Esophagus muscularis mucosa (tissue), 4 donors: ENCODE results near the gene ANKS3. TPM values are rescaled to one million over a fixed set of nuclear protein-coding genes. Genes with fewer than 3 reads are reported as not detected.

Experiments
- DNase-seq: peaks from one replicate; pipeline ENCODE4 v3.0.0-alpha.2; 2017; ENCODE audit errors: extremely low spot score
- H3K27ac ChIP-seq, 4 donors: fragments of 200-600 bp; sonication (generic); replicated peaks in 1 of 4; 1 replicate in 3 of 4; 2 replicates in 1 of 4; pipeline ENCODE4 v1.5.1; 2016 to 2019; ENCODE audit warnings: mild to moderate bottlenecking in 1 of 4
- H3K27me3 ChIP-seq, 4 donors: fragments of 200-600 bp; sonication (generic); one replicate each; pipeline versions ENCODE4 v1.5.1 to v1.6.0; 2016 to 2019
- H3K36me3 ChIP-seq, 4 donors: fragments of 200-600 bp; sonication (generic); one replicate each; pipeline ENCODE4 v1.5.1; 2016 to 2019
- H3K4me1 ChIP-seq, 4 donors: fragments of 200-600 bp; sonication (generic); one replicate each; pipeline ENCODE4 v1.5.1; 2016 to 2019
- H3K4me3 ChIP-seq, 4 donors: fragments of 200-600 bp; sonication (generic); 1 replicate in 2 of 4; 2 replicates in 2 of 4; pipeline ENCODE4 v1.5.1; 2016 to 2019; ENCODE audit warnings: mild to moderate bottlenecking in 4 of 4, moderate library complexity in 1 of 4
- H3K9me3 ChIP-seq, 4 donors: fragments of 200-600 bp; sonication (generic); 1 replicate in 3 of 4; 2 replicates in 1 of 4; pipeline ENCODE4 v1.5.1; 2016 to 2019
- CTCF ChIP-seq, 3 experiments: fragments of 200-600 bp in 2 of 3; fragments of 450-650 bp in 1 of 3; sonication (generic) in 2 of 3; IDR thresholded peaks; one replicate each; pipeline ENCODE4 v1.5.1; 2017 to 2019; ENCODE audit warnings: antibody characterized with exemption in 3 of 3, mild to moderate bottlenecking in 2 of 3, moderate library complexity in 1 of 3
- EP300 ChIP-seq: sonication (generic); formaldehyde crosslinking; IDR thresholded peaks from one replicate; pipeline ENCODE4 v1.6.1; 2017; ENCODE audit warnings: antibody characterized with exemption
- POLR2A ChIP-seq: fragments of 450-650 bp; IDR thresholded peaks from one replicate; pipeline ENCODE4 v1.6.1; 2017; ENCODE audit warnings: antibody characterized with exemption, moderate library complexity, mild to moderate bottlenecking, low read depth
- POLR2AphosphoS5 ChIP-seq, 2 donors: sonication (generic); formaldehyde crosslinking; IDR thresholded peaks; one replicate each; pipeline ENCODE4 v1.6.1; 2017; ENCODE audit warnings: antibody characterized with exemption in 2 of 2
- WGBS: methylation state at CpG from one replicate; pipeline ENCODE4 v1.1.5; 2018; 5-methylcytosine and 5-hydroxymethylcytosine counted together
- intact Hi-C: fragments of 100-400 bp; cut with DNase I; formaldehyde crosslinking; loops from one replicate; pipeline ENCODE4 v1.15.1; 2023
- total RNA-seq, 4 donors: library from RNA; depleted of rRNA; stranded (reverse); fragments of >200 nt; gene quantifications; one replicate each; pipeline versions ENCODE4 v1.1.0 to v1.2.1, GENCODE V29; 2016

ANKS3 gene
- total RNA-seq, 4 donors from 2014 or later = 17.0 to 29.0 (median 24.7) TPM

DNA sequence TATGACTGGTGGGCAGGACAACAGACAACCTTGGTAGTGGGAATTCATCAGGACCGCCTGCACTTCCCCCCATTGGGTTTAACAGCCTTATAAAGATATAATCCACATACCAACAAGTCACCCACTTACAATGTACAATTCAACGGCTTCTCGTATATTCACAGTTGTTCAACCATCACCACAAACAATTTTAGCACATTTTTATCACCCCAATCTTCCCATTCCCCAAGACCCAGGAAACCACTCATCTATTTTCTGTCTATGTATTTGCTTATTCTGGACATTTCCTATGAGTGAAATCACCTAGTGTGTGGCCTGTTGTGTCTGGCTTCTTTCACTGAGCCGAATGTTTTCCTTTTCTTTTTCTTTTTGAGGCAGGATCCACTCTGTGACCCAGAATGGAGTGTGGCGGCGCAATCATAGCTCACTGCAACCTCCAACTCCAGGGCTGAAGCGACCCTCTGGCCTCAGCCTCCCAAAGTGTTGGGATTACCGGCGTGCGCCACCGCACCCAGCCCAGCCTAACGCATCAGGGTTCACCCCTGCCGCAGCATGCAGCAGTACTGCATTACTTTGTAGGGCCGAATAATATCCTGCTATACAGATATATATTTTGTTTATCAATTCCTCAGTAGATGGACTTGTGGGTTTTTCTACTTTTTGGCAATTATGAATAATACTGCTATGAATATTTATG lies 10.9 kb downstream of the ANKS3 start:
- WGBS = 95% methylated on average over 14 of the region's 14 CpGs
- Histone ChIP-seq H3K27me3 (no peaks in the 10 kb centered on the region), H3K36me3 (peaks cover 29 to 96% (median 62%) of the 10 kb centered on the region in 4 donors), H3K9me3 (no peaks in the 10 kb centered on the region), H3K4me1 (no peaks in the 10 kb centered on the region), H3K27ac (no peak overlapping the region), H3K4me3 (no peak overlapping the region)
- intact Hi-C loops = no loop called here
- TF ChIP-seq POLR2AphosphoS5 (IDR thresholded peaks at IDR 0.05) (no peak), CTCF (IDR thresholded peaks at IDR 0.05) (no peak), POLR2A (no peak), EP300 (no peak)
- no peak for DNase-seq

- DNase-seq = no peak
- TF ChIP-seq EP300 = no peak
- no peak for TF ChIP-seq CTCF (IDR thresholded peaks at IDR 0.05)
- no peak for TF ChIP-seq POLR2A
- TF ChIP-seq POLR2AphosphoS5 (IDR thresholded peaks at IDR 0.05) = no peak
- no peaks in the 10 kb centered on the region for H3K9me3 ChIP-seq
- no peaks in the 10 kb centered on the region for H3K27me3 ChIP-seq
- peaks cover 30 to 87% (median 56%) of the 10 kb centered on the region in 4 donors for H3K36me3 ChIP-seq
- 67% methylated on average over 5 of the region's 5 CpGs for WGBS
- no peak overlapping the region for H3K4me3 ChIP-seq
- no peaks in the 10 kb centered on the region for H3K4me1 ChIP-seq
- intact Hi-C loops = no loop called here
- H3K27ac ChIP-seq = no peak overlapping the region
Measured at GRCh38 chr16:4718466-4718865, 15.6 kb downstream of the ANKS3 start.

- no peak for DNase-seq
- peaks cover 40 to 88% (median 74%) of the 10 kb centered on the region in 4 donors for H3K36me3 ChIP-seq
- H3K9me3 ChIP-seq = no peaks in the 10 kb centered on the region
- H3K27me3 ChIP-seq = no peaks in the 10 kb centered on the region
- intact Hi-C loops = no loop called here
- H3K27ac ChIP-seq = no peak overlapping the region
- H3K4me3 ChIP-seq = no peak overlapping the region
- H3K4me1 ChIP-seq = no peaks in the 10 kb centered on the region
- WGBS = 82% methylated on average over 2 of the region's 2 CpGs
- TF ChIP-seq EP300 (no peak), POLR2A (no peak), POLR2AphosphoS5 (IDR thresholded peaks at IDR 0.05) (no peak), CTCF (IDR thresholded peaks at IDR 0.05) (no peak)
Measured at GRCh38 chr16:4714996-4715395, 19.1 kb downstream of the ANKS3 start.

- 85% methylated on average over 16 of the region's 18 CpGs for WGBS
- Histone ChIP-seq H3K27ac (no peak overlapping the region), H3K4me1 (no peaks in the 10 kb centered on the region), H3K36me3 (peaks cover 50 to 87% (median 76%) of the 10 kb centered on the region in 4 donors), H3K9me3 (no peaks in the 10 kb centered on the region), H3K27me3 (no peaks in the 10 kb centered on the region), H3K4me3 (no peak overlapping the region)
- intact Hi-C loops = no loop called here
- TF ChIP-seq EP300 (no peak), POLR2AphosphoS5 (IDR thresholded peaks at IDR 0.05) (no peak), POLR2A (no peak), CTCF (IDR thresholded peaks at IDR 0.05) (no peak)
- DNase-seq = no peak
Measured at GRCh38 chr16:4713663-4714501, 20.2 kb downstream of the ANKS3 start.
